A549 (cell line): ENCODE measurements around the gene VWA5B1.

Experiments
- E2F6 ChIP-seq: IDR thresholded peaks from 2 replicates; pipeline ENCODE4 v1.6.1; 2012; ENCODE audit warnings: low read depth, borderline replicate concordance
- PBX3 ChIP-seq: IDR thresholded peaks from 2 replicates; pipeline ENCODE4 v1.6.1; 2012
- REST ChIP-seq: fragments of 200-600 bp; sonication (generic); IDR thresholded peaks from 2 replicates; pipeline ENCODE4 v1.6.1; 2016; ENCODE audit warnings: antibody characterized with exemption, mild to moderate bottlenecking, moderate library complexity
- SMC3 ChIP-seq: fragments of >200 bp; sonication (Bioruptor Twin); formaldehyde crosslinking; IDR thresholded peaks from 3 replicates; pipeline ENCODE4 v1.6.1; 2018; ENCODE audit warnings: inconsistent platforms

- TF ChIP-seq E2F6, result no peak
- no peak for TF ChIP-seq PBX3
- TF ChIP-seq REST, result no peak
- no peak for TF ChIP-seq SMC3
Measured at GRCh38 chr1:20248971-20249612, 41.6 kb upstream of the VWA5B1 start.
